HepG2 (cell line): Measurements from ENCODE around the gene EGFL8. TPM values are rescaled to one million over a fixed set of nuclear protein-coding genes. Genes with fewer than 3 reads are reported as not detected.

Source experiments
- CENPX ChIP-seq: sonication (generic); formaldehyde crosslinking; IDR thresholded peaks from 2 replicates; pipeline ENCODE4 v1.9.0; 2021; ENCODE audit warnings: mild to moderate bottlenecking, missing genetic modification reagents, moderate library complexity
- CERS6 ChIP-seq: sonication (generic); formaldehyde crosslinking; IDR thresholded peaks from 2 replicates; pipeline ENCODE4 v1.5.0; 2020; ENCODE audit warnings: missing genetic modification reagents
- DMAP1 ChIP-seq: IDR thresholded peaks from 2 replicates; pipeline ENCODE4 v1.6.1; 2016
- EP300 ChIP-seq, 3 experiments: sonication (generic) in 1 of 3; formaldehyde crosslinking in 1 of 3; IDR thresholded peaks; 2 replicates each; pipeline versions ENCODE4 v1.5.1 to v1.6.1; 2011 to 2020; ENCODE audit warnings: low read depth in 2 of 3, low read length in 2 of 3, borderline replicate concordance in 1 of 3, improper control_type of control experiment in 1 of 3, mild to moderate bottlenecking in 1 of 3, missing genetic modification reagents in 1 of 3, moderate library complexity in 1 of 3
- ETV6 ChIP-seq: sonication (generic); formaldehyde crosslinking; conservative IDR thresholded peaks from 2 replicates; pipeline ENCODE4 v1.4.0; 2020; ENCODE audit warnings: missing genetic modification reagents
- GATAD1 ChIP-seq: IDR thresholded peaks from 2 replicates; pipeline ENCODE4 v1.6.1; 2016; ENCODE audit warnings: missing genetic modification reagents, missing compliant biosample characterization
- HNRNPUL1 ChIP-seq: fragments of 200-400 bp; formaldehyde crosslinking; IDR thresholded peaks from 2 replicates; pipeline ENCODE4 v1.6.1; 2017; ENCODE audit warnings: low read depth, mild to moderate bottlenecking, low read length, moderate library complexity
- MAZ ChIP-seq, 2 experiments: sonication (generic) in 1 of 2; formaldehyde crosslinking in 1 of 2; IDR thresholded peaks; 2 replicates each; pipeline versions ENCODE4 v1.5.0 to v1.6.1; 2012 to 2020; ENCODE audit warnings: low read depth in 2 of 2, mild to moderate bottlenecking in 2 of 2, borderline replicate concordance in 1 of 2, improper control_type of control experiment in 1 of 2, low read length in 1 of 2, missing genetic modification reagents in 1 of 2, moderate library complexity in 1 of 2
- RAD51 ChIP-seq: fragments of 450-650 bp; IDR thresholded peaks from 2 replicates; pipeline ENCODE4 v1.6.1; 2016; ENCODE audit warnings: borderline replicate concordance
- RELA ChIP-seq: sonication (generic); formaldehyde crosslinking; IDR thresholded peaks from 2 replicates; pipeline ENCODE4 v1.4.0; 2020; ENCODE audit warnings: missing genetic modification reagents
- SP4 ChIP-seq: sonication (generic); formaldehyde crosslinking; IDR thresholded peaks from 2 replicates; pipeline ENCODE4 v1.8.1; 2023; ENCODE audit warnings: mild to moderate bottlenecking, missing genetic modification reagents
- U2AF1 ChIP-seq: fragments of 200-400 bp; formaldehyde crosslinking; optimal IDR thresholded peaks from 2 replicates; pipeline ENCODE3; 2017; ENCODE audit warnings: mild to moderate bottlenecking, low read depth, low read length
- ZKSCAN8 ChIP-seq: IDR thresholded peaks from 2 replicates; pipeline ENCODE4 v1.6.1; 2016; ENCODE audit warnings: borderline replicate concordance, missing genetic modification reagents, missing compliant biosample characterization
- ZNF138 ChIP-seq: sonication (generic); formaldehyde crosslinking; IDR thresholded peaks from 2 replicates; pipeline ENCODE4 v1.5.0; 2020; ENCODE audit warnings: mild to moderate bottlenecking, low read depth, missing genetic modification reagents
- ZNF33B ChIP-seq: sonication (generic); formaldehyde crosslinking; IDR thresholded peaks from 2 replicates; pipeline ENCODE4 v1.5.1; 2020; ENCODE audit warnings: mild to moderate bottlenecking, missing genetic modification reagents
- ZNF510 ChIP-seq: sonication (generic); formaldehyde crosslinking; IDR thresholded peaks from 2 replicates; pipeline ENCODE4 v1.4.0; 2020; ENCODE audit warnings: low read depth, mild to moderate bottlenecking, missing genetic modification reagents
- ZNF574 ChIP-seq: sonication (generic); formaldehyde crosslinking; IDR thresholded peaks from 2 replicates; pipeline ENCODE4 v1.4.0; 2020; ENCODE audit warnings: missing genetic modification reagents
- ZNF598 ChIP-seq: sonication (generic); formaldehyde crosslinking; IDR thresholded peaks from 2 replicates; pipeline ENCODE4 v1.5.1; 2020; ENCODE audit warnings: mild to moderate bottlenecking, missing genetic modification reagents, borderline replicate concordance
- ZNF788 ChIP-seq: sonication (generic); formaldehyde crosslinking; IDR thresholded peaks from 2 replicates; pipeline ENCODE4 v1.5.0; 2020; ENCODE audit warnings: mild to moderate bottlenecking, missing genetic modification reagents, borderline replicate concordance
- ZSCAN5A ChIP-seq: sonication (generic); formaldehyde crosslinking; IDR thresholded peaks from 2 replicates; pipeline ENCODE4 v1.8.0; 2022; ENCODE audit warnings: mild to moderate bottlenecking, missing genetic modification reagents, borderline replicate concordance
- polyA plus RNA-seq, 8 experiments: library from polyadenylated mRNA; depleted of rRNA in 3 of 8; stranded (reverse) in 7 of 8; unstranded in 1 of 8; fragments of >200 nt; fragmentation: Illumina TruSeq in 4 of 8; extraction: Trizol in 4 of 8; gene quantifications; 2 replicates each; pipeline versions ENCODE4 v1.2.1 to v1.2.3, GENCODE V29; 2011 to 2016; ENCODE audit warnings: low read depth in 4 of 8, missing spikeins in 1 of 8, mixed read lengths in 1 of 8; ENCODE audit not compliant: insufficient read depth in 1 of 8
- total RNA-seq, 5 experiments: library from RNA; depleted of rRNA; stranded (reverse); fragments of >200 nt; fragmentation: Illumina TruSeq; extraction: Trizol; gene quantifications; 2 replicates each; pipeline ENCODE4 v1.2.3, GENCODE V29; 2016; ENCODE audit warnings: low read depth in 1 of 5
- TF ChIP-seq, protein P1 (sequence below): sonication (generic); formaldehyde crosslinking; IDR thresholded peaks from 2 replicates; pipeline ENCODE4 v1.8.0; 2022; ENCODE audit warnings: low read depth, missing genetic modification reagents

EGFL8 gene
- total and polyA plus RNA-seq, 2 of the 13 experiments (the other 11 are each of a cell fraction or from before 2014, with no cell fraction given) = 10.0 to 11.5 TPM

DNA sequence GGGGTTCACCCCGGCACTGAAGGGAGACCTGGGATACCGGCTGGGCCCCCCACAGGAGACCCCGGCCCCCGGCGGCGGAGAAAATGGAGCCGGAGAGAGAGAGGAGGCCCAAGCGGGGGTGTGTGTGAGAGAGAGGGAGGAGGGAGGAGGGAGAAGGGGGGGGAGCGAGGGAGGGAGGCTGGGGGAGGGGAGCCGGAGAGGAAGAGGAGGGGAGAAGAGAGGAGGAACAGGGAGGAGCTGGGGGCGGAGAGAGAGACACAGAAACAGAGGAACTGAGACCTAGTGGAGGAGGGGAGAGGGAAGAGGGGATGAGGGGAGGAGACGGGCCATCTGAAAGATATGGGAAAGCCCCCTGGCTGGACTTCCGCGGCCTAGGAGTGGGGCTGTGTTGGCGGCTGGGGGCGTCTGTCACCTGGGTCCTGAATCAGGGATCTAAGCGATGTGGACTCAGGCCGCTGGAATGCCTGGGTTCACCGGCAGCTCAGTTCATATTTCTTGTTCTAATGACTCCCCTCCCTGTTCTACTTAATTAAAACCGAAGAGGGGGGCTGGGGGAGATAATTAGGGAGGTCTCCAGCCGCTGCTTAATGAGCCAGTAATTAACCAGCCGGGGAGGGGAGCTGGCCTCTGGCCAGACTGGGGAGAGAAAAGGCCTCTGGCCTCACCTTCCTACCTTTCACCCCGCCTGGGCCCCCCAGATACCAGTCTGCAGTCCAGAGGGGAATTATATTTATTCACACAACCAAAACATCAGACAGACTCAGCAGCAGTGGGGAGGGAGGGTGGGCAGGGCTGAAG, 25.9 kb downstream of the EGFL8 start, which contains the start of gene PBX2 (continued):
- peak; percentile 88; the same call in 1 of the 2 replicates for TF ChIP-seq RELA (CRISPR knock-in tag)
- TF ChIP-seq ETV6 (CRISPR knock-in tag) = no peak
- TF ChIP-seq ZNF33B (CRISPR knock-in tag) = no peak
- TF ChIP-seq ZNF138 (CRISPR knock-in tag) = no peak
- peak; percentile 66; the same call in 1 of the 2 replicates for TF ChIP-seq GATAD1 (CRISPR knock-in tag)
- 0 out of 4 replicates have a peak, but pooled peaks of 1 of the 2 experiments have one; percentile 23 for TF ChIP-seq EP300 (IDR thresholded peaks at IDR 0.05; ENCODE audit: low read depth in 2 of 2, low read length in 2 of 2)
- 0 out of 2 replicates have a peak, but pooled peaks have one; percentile 30 for TF ChIP-seq EP300 (CRISPR knock-in tag; IDR thresholded peaks at IDR 0.05; ENCODE audit: borderline replicate concordance)
- TF ChIP-seq CENPX = no peak
- TF ChIP-seq U2AF1 = no peak
- TF ChIP-seq ZNF598 (CRISPR knock-in tag) = no peak
- 0 out of 2 replicates have a peak, but pooled peaks have one; percentile 29 for TF ChIP-seq ZKSCAN8 (CRISPR knock-in tag)
- TF ChIP-seq, protein P1, sequence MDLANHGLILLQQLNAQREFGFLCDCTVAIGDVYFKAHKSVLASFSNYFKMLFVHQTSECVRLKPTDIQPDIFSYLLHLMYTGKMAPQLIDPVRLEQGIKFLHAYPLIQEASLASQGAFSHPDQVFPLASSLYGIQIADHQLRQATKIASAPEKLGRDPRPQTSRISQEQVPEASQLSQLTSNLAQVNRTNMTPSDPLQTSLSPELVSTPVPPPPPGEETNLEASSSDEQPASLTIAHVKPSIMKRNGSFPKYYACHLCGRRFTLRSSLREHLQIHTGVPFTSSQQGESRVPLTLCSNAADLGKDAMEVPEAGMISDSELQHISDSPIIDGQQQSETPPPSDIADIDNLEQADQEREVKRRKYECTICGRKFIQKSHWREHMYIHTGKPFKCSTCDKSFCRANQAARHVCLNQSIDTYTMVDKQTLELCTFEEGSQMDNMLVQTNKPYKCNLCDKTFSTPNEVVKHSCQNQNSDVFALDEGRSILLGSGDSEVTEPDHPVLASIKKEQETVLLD (CRISPR knock-in tag) = no peak
- no peak; the same call in 1 of the 2 replicates for TF ChIP-seq DMAP1
- no peak for TF ChIP-seq CERS6 (CRISPR knock-in tag)
- no peak for TF ChIP-seq ZSCAN5A (CRISPR knock-in tag)
- TF ChIP-seq ZNF510 (CRISPR knock-in tag) = peak; percentile 72; the same call in 1 of the 2 replicates
- no peak for TF ChIP-seq RAD51
- TF ChIP-seq ZNF788 (CRISPR knock-in tag) = peak; percentile 75; the same call in 1 of the 2 replicates
- peak; percentile 44 for TF ChIP-seq ZNF574 (CRISPR knock-in tag)
- TF ChIP-seq MAZ (IDR thresholded peaks at IDR 0.05; ENCODE audit: borderline replicate concordance, low read depth, low read length) = peak; percentile 88; the same call in 1 of the 2 replicates
- peak; percentile 69; the same call in 1 of the 2 replicates for TF ChIP-seq MAZ (CRISPR knock-in tag; IDR thresholded peaks at IDR 0.05; ENCODE audit: low read depth)
- TF ChIP-seq SP4 (CRISPR knock-in tag) = 0 out of 2 replicates have a peak, but pooled peaks have one; percentile 30
- TF ChIP-seq HNRNPUL1 = no peak
